PC-9 (cell line): ENCODE measurements around the gene C1orf87. TPM values are rescaled to one million over a fixed set of nuclear protein-coding genes. Genes with fewer than 3 reads are reported as not detected.

ENCODE experiments used
- BruUV-seq: library from RNA; stranded (reverse); fragments of 400-500 nt; replicated peaks from 2 replicates; lab custom pipeline; 2021; lab: Mats Ljungman, UMichigan
- CTCF ChIA-PET: fragments of 300-600 bp; sonication (Branson Sonifier 250); formaldehyde crosslinking; loops from one replicate; lab custom pipeline; 2022; ENCODE audit warnings: antibody characterized with exemption; lab: Charles Lee
- POLR2A ChIA-PET: fragments of 300-600 bp; sonication (Branson Sonifier 250); formaldehyde crosslinking; loops from one replicate; lab custom pipeline; 2022; ENCODE audit warnings: antibody characterized with exemption; ENCODE audit not compliant: unreplicated experiment; lab: Charles Lee
- DNase-seq, 2 experiments: peaks; one replicate each; pipeline versions ENCODE4 v3.0.0 to v3.0.0-alpha.2; 2015 to 2022; ENCODE audit warnings: mixed read lengths in 1 of 2
- H2AFZ ChIP-seq: fragments of 200-600 bp; sonication (generic); 2 replicates; pipeline ENCODE4 v1.8.1; 2017; ENCODE audit warnings: antibody characterized with exemption
- H3F3A ChIP-seq: fragments of 200-600 bp; sonication (generic); 2 replicates; pipeline ENCODE4 v1.8.1; 2017; ENCODE audit warnings: antibody characterized with exemption, mild to moderate bottlenecking, low read depth; ENCODE audit not compliant: insufficient read depth
- H3K27ac ChIP-seq: fragments of 200-600 bp; sonication (generic); 2 replicates; pipeline ENCODE4 v1.6.1; 2016; ENCODE audit warnings: mixed run types
- H3K27me3 ChIP-seq: fragments of 200-600 bp; sonication (generic); 2 replicates; pipeline ENCODE4 v1.6.1; 2016; ENCODE audit warnings: low read depth, mixed run types; ENCODE audit not compliant: insufficient read depth
- H3K36me3 ChIP-seq: fragments of 200-600 bp; sonication (generic); 2 replicates; pipeline ENCODE4 v1.6.1; 2016; ENCODE audit warnings: low read depth, mixed run types
- H3K4me1 ChIP-seq: fragments of 200-600 bp; sonication (generic); replicated peaks from 2 replicates; pipeline ENCODE4 v1.6.1; 2016; ENCODE audit warnings: mixed run types; ENCODE audit not compliant: insufficient read depth
- H3K4me2 ChIP-seq: fragments of 200-600 bp; sonication (generic); 2 replicates; pipeline ENCODE4 v1.6.1; 2017; ENCODE audit warnings: mixed run types
- H3K4me3 ChIP-seq: fragments of 200-600 bp; sonication (generic); 2 replicates; pipeline ENCODE4 v1.6.1; 2016; ENCODE audit warnings: mixed run types
- H3K79me2 ChIP-seq: fragments of 200-600 bp; sonication (generic); 2 replicates; pipeline ENCODE4 v1.6.1; 2017; ENCODE audit warnings: low read depth, mixed run types
- H3K9me2 ChIP-seq: fragments of 200-600 bp; sonication (generic); 2 replicates; pipeline ENCODE4 v1.8.1; 2017; ENCODE audit warnings: mild to moderate bottlenecking; ENCODE audit not compliant: insufficient read depth
- H3K9me3 ChIP-seq: fragments of 200-600 bp; sonication (generic); 2 replicates; pipeline ENCODE4 v1.8.1; 2016; ENCODE audit warnings: low read depth; ENCODE audit not compliant: insufficient read depth
- H4K20me1 ChIP-seq: fragments of 200-600 bp; sonication (generic); 2 replicates; pipeline ENCODE4 v1.8.1; 2017; ENCODE audit not compliant: insufficient read depth
- CTCF ChIP-seq: fragments of 200-600 bp; sonication (generic); conservative IDR thresholded peaks from 2 replicates; pipeline ENCODE4 v1.6.1; 2017; ENCODE audit warnings: mixed run types, antibody characterized with exemption, mild to moderate bottlenecking, moderate library complexity
- EZH2 ChIP-seq: fragments of 200-600 bp; sonication (generic); IDR thresholded peaks from 2 replicates; pipeline ENCODE4 v1.8.0; 2017; ENCODE audit warnings: antibody characterized with exemption, low read depth
- intact Hi-C: fragments of 100-400 bp; cut with micrococcal nuclease; formaldehyde crosslinking; loops from one replicate; pipeline ENCODE4 v1.10.0; 2022; ENCODE audit not compliant: unreplicated experiment
- total RNA-seq: library from RNA; stranded (reverse); gene quantifications from 2 replicates; pipeline ENCODE4 v1.2.3, GENCODE V29; 2021

Gene C1orf87
- total RNA-seq, 1 experiment from 2014 or later: not detected

GRCh38 chr1:60055336-60055735 lies 18.2 kb downstream of the C1orf87 start:
- H3K27me3 ChIP-seq: no peaks in the 10 kb centered on the region
- no peak overlapping the region for H2AFZ ChIP-seq
- H3K4me1 ChIP-seq: no peaks in the 10 kb centered on the region
- ChIA-PET CTCF (no interaction called here), POLR2A (no interaction called here)
- H3K27ac ChIP-seq: no peak overlapping the region
- H3K9me2 ChIP-seq: no peaks in the 10 kb centered on the region
- no peaks in the 10 kb centered on the region for H3F3A ChIP-seq
- H3K4me2 ChIP-seq: no peak overlapping the region
- no peaks in the 10 kb centered on the region for H3K79me2 ChIP-seq
- DNase-seq: peak in 1 of 2 experiments; percentile 48
- no peak for TF ChIP-seq EZH2
- no peaks in the 10 kb centered on the region for H4K20me1 ChIP-seq
- H3K4me3 ChIP-seq: no peak overlapping the region
- no TSS peak for BruUV-seq
- H3K36me3 ChIP-seq: no peaks in the 10 kb centered on the region
- intact Hi-C loops: no loop called here
- H3K9me3 ChIP-seq: no peaks in the 10 kb centered on the region

- DNase-seq: no peak
- Histone ChIP-seq H3K27ac (no peak overlapping the region), H3K79me2 (no peaks in the 10 kb centered on the region), H3K4me1 (no peaks in the 10 kb centered on the region), H3K9me2 (no peaks in the 10 kb centered on the region), H3K4me2 (no peak overlapping the region), H3K4me3 (no peak overlapping the region), H2AFZ (no peak overlapping the region), H3F3A (no peaks in the 10 kb centered on the region), H3K9me3 (no peaks in the 10 kb centered on the region), H4K20me1 (no peaks in the 10 kb centered on the region), H3K27me3 (no peaks in the 10 kb centered on the region), H3K36me3 (no peaks in the 10 kb centered on the region)
- POLR2A ChIA-PET: no interaction called here
- BruUV-seq: no TSS peak
- CTCF ChIA-PET: no interaction called here
- intact Hi-C loops: no loop called here
- no peak for TF ChIP-seq EZH2
Observed at GRCh38 chr1:60054374-60054773, 19.2 kb downstream of the C1orf87 start.

GRCh38 chr1:60052601-60053000 lies 21.0 kb downstream of the C1orf87 start:
- intact Hi-C loops: no loop called here
- CTCF ChIA-PET: no interaction called here
- TF ChIP-seq CTCF (no peak), EZH2 (no peak)
- H3F3A ChIP-seq: no peaks in the 10 kb centered on the region
- no peak overlapping the region for H2AFZ ChIP-seq
- no peaks in the 10 kb centered on the region for H3K9me2 ChIP-seq
- H3K4me2 ChIP-seq: no peak overlapping the region
- no peak overlapping the region for H3K4me3 ChIP-seq
- no peaks in the 10 kb centered on the region for H3K9me3 ChIP-seq
- POLR2A ChIA-PET: no interaction called here
- H3K36me3 ChIP-seq: no peaks in the 10 kb centered on the region
- no peaks in the 10 kb centered on the region for H3K4me1 ChIP-seq
- no peak for DNase-seq
- no peak overlapping the region for H3K27ac ChIP-seq
- no TSS peak for BruUV-seq
- H3K79me2 ChIP-seq: no peaks in the 10 kb centered on the region
- no peaks in the 10 kb centered on the region for H3K27me3 ChIP-seq
- no peaks in the 10 kb centered on the region for H4K20me1 ChIP-seq

GRCh38 chr1:60051191-60051590 lies 22.4 kb downstream of the C1orf87 start:
- Histone ChIP-seq H3K4me3 (no peak overlapping the region), H3F3A (no peaks in the 10 kb centered on the region), H2AFZ (no peak overlapping the region), H3K27me3 (no peaks in the 10 kb centered on the region), H4K20me1 (no peaks in the 10 kb centered on the region), H3K79me2 (no peaks in the 10 kb centered on the region), H3K4me2 (no peak overlapping the region), H3K9me3 (no peaks in the 10 kb centered on the region), H3K36me3 (no peaks in the 10 kb centered on the region), H3K9me2 (no peaks in the 10 kb centered on the region), H3K4me1 (no peaks in the 10 kb centered on the region), H3K27ac (no peak overlapping the region)
- intact Hi-C loops: no loop called here
- POLR2A ChIA-PET: no interaction called here
- BruUV-seq: no TSS peak
- CTCF ChIA-PET: no interaction called here
- no peak for DNase-seq
- no peak for TF ChIP-seq EZH2
- TF ChIP-seq CTCF: no peak
